ENCODE results near the gene GSTA5.
"Not testable (repeated sequence)": the region's sequence is repeated elsewhere in the genome, so short reads cannot be mapped to it uniquely, and the experiment has no call there.

GSTA5 gene

GRCh38 chr6:52829046-52829817 is 11.4 kb downstream of the GSTA5 start:
- DNase-seq (ENCODE audit: extremely low spot score), result no peak
- CTCF ChIA-PET, result interaction anchor here (1.0 to 1.1 kb wide), 2 partner anchors 9 to 10 kb away, joined by 3 to 5 read pairs; no protein-coding TSS in a partner anchor
- POLR2A ChIA-PET, result interaction anchor here (0.6 kb wide), 1 partner anchor 269 kb away, joined by 3 read pairs; no protein-coding TSS in a partner anchor
- TF ChIP-seq CTCF (IDR thresholded peaks at IDR 0.05; ENCODE audit: control extremely low read depth, extremely low read depth, low read depth, missing control alignments), result no peak

GRCh38 chr6:52828621-52829020 is 12.0 kb downstream of the GSTA5 start:
- not testable (repeated sequence) for DNase-seq (ENCODE audit: extremely low spot score)
- CTCF ChIA-PET, result interaction anchor here (1.0 to 1.4 kb wide), 3 partner anchors 9 to 13 kb away, joined by 3 to 5 read pairs (median 5); no protein-coding TSS in a partner anchor
- POLR2A ChIA-PET, result interaction anchor here (0.6 kb wide), 1 partner anchor 270 kb away, joined by 3 read pairs; no protein-coding TSS in a partner anchor

- DNase-seq (ENCODE audit: extremely low spot score); POLR2A ChIA-PET: not testable (repeated sequence)
- CTCF ChIA-PET, result interaction anchor here (1.4 kb wide), 1 partner anchor 11 kb away, joined by 5 read pairs; no protein-coding TSS in a partner anchor
These were observed 13.4 kb downstream of the GSTA5 start for GRCh38 chr6:52827073-52827783.

- no peak for DNase-seq (ENCODE audit: extremely low spot score)
- ChIA-PET CTCF (no interaction called here), POLR2A (no interaction called here)
- no peak for TF ChIP-seq CTCF (IDR thresholded peaks at IDR 0.05; ENCODE audit: control extremely low read depth, extremely low read depth, low read depth, missing control alignments)
These were observed 14.1 kb downstream of the GSTA5 start for GRCh38 chr6:52826513-52826912.

- POLR2A ChIA-PET; CTCF ChIA-PET; DNase-seq (ENCODE audit: extremely low spot score): not testable (repeated sequence)
These were observed 14.6 kb downstream of the GSTA5 start for GRCh38 chr6:52825900-52826459.

GRCh38 chr6:52825270-52825793 is 15.3 kb downstream of the GSTA5 start:
- POLR2A ChIA-PET, CTCF ChIA-PET: not testable (repeated sequence)

GRCh38 chr6:52821842-52822241 is 18.8 kb downstream of the GSTA5 start:
- TF ChIP-seq CTCF (IDR thresholded peaks at IDR 0.05; ENCODE audit: control extremely low read depth, extremely low read depth, low read depth, missing control alignments), result no peak
- ChIA-PET CTCF (no interaction called here), POLR2A (no interaction called here)
- DNase-seq (ENCODE audit: extremely low spot score), result no peak

More at GRCh38 chr6:52825270-52825793, 15.3 kb downstream of the GSTA5 start:
- DNase-seq (ENCODE audit: extremely low spot score), result not testable (repeated sequence)

- TF ChIP-seq CTCF (IDR thresholded peaks at IDR 0.05; ENCODE audit: control extremely low read depth, extremely low read depth, low read depth, missing control alignments), result no peak
- CTCF ChIA-PET, result interaction anchor here (1.3 kb wide), 1 partner anchor 8 kb away, joined by 5 read pairs; no protein-coding TSS in a partner anchor
- POLR2A ChIA-PET, result no interaction called here
- no peak for DNase-seq (ENCODE audit: extremely low spot score)
These were observed 20.4 kb downstream of the GSTA5 start for GRCh38 chr6:52820198-52820597.
